Amniotic epithelial cell (primary cell): ENCODE data around the gene UBE2G1.
A peak's percentile ranks its signal among the peaks of the same experiment; 100 is the strongest.
"Not testable (repeated sequence)": the region's sequence is repeated elsewhere in the genome, so short reads cannot be mapped to it uniquely, and the experiment has no call there.

ENCODE experiments used
- DNase-seq: peaks from one replicate; pipeline ENCODE4 v3.0.0-alpha.2; 2010; ENCODE audit warnings: low read depth

Gene UBE2G1

GRCh38 chr17:4375039-4375748 lies 8.7 kb upstream of the UBE2G1 start:
- no peak for DNase-seq

- no peak for DNase-seq
Measured at GRCh38 chr17:4369557-4370230, 3.2 kb upstream of the UBE2G1 start.

GRCh38 chr17:4368341-4368740 lies 1.9 kb upstream of the UBE2G1 start:
- no peak for DNase-seq

GRCh38 chr17:4367177-4367576 lies 702 bp upstream of the UBE2G1 start:
- not testable (repeated sequence) for DNase-seq

- no peak for DNase-seq
Measured at GRCh38 chr17:4365628-4366326, 698 bp downstream of the UBE2G1 start.

- DNase-seq, result peak; percentile 87
Measured at GRCh38 chr17:4365103-4365627, 1.3 kb downstream of the UBE2G1 start.

GRCh38 chr17:4364622-4365041 lies 1.8 kb downstream of the UBE2G1 start:
- DNase-seq, result no peak

GRCh38 chr17:4362141-4362540 lies 4.3 kb downstream of the UBE2G1 start:
- DNase-seq, result no peak

- no peak for DNase-seq
Measured at GRCh38 chr17:4358154-4358553, 8.3 kb downstream of the UBE2G1 start.

- DNase-seq, result no peak
Measured at GRCh38 chr17:4357671-4358070, 8.8 kb downstream of the UBE2G1 start.

- peak; percentile 50 for DNase-seq
Measured at GRCh38 chr17:4357030-4357628, 9.3 kb downstream of the UBE2G1 start.

GRCh38 chr17:4354862-4355514 lies 11.5 kb downstream of the UBE2G1 start:
- peak; percentile 32 for DNase-seq

GRCh38 chr17:4354206-4354605 lies 12.3 kb downstream of the UBE2G1 start:
- no peak for DNase-seq

- DNase-seq, result not testable (repeated sequence)
Measured at GRCh38 chr17:4350214-4350613, 16.3 kb downstream of the UBE2G1 start.

GRCh38 chr17:4345581-4346252 lies 20.8 kb downstream of the UBE2G1 start:
- DNase-seq, result no peak

GRCh38 chr17:4344926-4345325 lies 21.5 kb downstream of the UBE2G1 start:
- no peak for DNase-seq

GRCh38 chr17:4342535-4342934 lies 23.9 kb downstream of the UBE2G1 start:
- DNase-seq, result no peak

- DNase-seq, result peak; percentile 32
Measured at GRCh38 chr17:4341616-4341977, 24.9 kb downstream of the UBE2G1 start.

GRCh38 chr17:4340914-4341615 lies 25.4 kb downstream of the UBE2G1 start:
- DNase-seq, result no peak

GRCh38 chr17:4334776-4335584 lies 31.5 kb downstream of the UBE2G1 start:
- DNase-seq, result no peak
